H54 (cell line): ENCODE data around the gene LSS.
"Not testable (repeated sequence)": the region's sequence is repeated elsewhere in the genome, so short reads cannot be mapped to it uniquely, and the experiment has no call there.

Source experiments
- DNase-seq: peaks from one replicate; pipeline ENCODE4 v3.0.0; 2011; ENCODE audit warnings: low spot score, mixed read lengths; ENCODE audit not compliant: insufficient read length
- FAIRE-seq: peaks from 3 replicates; lab custom pipeline; 2011; peaks lifted over from hg19 to GRCh38; lab: Jason Lieb, UNC
- POLR2A ChIP-seq: IDR thresholded peaks from 2 replicates; pipeline ENCODE4 v1.6.1; 2011; ENCODE audit warnings: low read depth, mild to moderate bottlenecking, low read length

Gene LSS

DNA sequence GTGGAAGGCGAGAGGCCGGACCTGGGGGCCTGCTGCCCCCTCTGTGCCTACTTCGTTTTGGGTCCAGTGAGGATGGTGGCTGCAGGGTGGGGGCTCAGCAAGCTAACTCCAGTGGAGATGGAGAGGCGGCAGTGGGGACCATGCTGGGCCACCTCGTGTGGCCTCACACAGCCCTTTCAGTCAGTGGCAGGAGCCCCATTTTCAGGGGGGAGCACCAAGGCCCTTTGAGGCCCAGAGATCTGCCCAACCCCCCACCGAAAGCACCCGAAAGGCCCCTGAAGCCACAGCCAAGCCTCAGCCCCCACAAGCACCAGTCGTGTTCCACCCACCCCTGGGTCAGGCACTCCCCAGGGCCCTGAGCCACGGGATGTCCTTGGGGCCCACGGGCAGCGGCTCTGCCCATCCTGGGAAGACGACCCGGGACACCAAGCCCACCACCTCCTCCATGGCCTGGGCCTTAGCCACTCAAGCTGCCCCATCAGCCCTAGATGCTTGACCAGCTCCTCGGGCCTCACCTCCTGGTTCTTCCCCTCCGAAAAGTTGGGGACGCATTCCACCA lies 73.5 kb downstream of the LSS start:
- FAIRE-seq (no peak), DNase-seq (no peak)
- TF ChIP-seq POLR2A: no peak

DNA sequence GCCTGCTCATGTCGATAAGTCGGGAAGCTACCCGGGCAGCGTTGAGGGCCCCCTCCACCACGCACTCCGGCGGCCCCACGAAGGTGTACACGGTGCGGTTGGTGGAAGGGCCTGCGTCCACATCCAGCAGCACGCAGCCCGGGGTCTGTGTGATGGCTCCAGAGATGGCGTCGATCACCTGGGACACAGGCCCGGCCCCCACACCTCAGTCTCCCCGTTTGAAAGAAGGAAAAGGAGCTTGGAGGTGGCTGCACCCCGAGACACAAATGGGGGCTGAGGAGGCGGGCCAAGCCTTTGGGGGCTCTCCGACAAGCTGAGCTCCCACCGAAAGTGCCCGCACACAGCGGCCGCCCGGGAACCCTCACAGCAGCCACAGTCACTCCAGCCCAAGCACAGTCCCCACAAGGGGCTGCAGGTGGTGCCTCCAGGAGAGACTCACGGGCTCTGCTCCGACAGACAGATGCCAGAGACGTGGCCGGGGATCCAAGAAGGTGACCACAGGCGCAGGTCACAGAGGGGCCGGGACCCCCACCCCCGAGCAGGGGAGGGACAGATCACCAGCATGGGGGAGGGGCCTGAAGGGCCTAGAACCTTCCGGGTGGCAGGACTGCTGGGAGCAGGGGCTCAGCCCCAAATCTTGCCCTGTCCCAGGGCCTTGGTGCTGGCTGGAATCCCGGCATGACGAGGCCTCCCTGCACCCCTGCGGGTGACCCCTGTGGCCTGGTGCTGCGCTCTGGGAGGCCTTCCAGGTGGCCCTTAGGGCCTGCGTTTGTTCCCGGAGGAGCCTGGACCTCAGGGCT lies 74.2 kb downstream of the LSS start:
- FAIRE-seq (no peak), DNase-seq (no peak)
- no peak for TF ChIP-seq POLR2A

DNA sequence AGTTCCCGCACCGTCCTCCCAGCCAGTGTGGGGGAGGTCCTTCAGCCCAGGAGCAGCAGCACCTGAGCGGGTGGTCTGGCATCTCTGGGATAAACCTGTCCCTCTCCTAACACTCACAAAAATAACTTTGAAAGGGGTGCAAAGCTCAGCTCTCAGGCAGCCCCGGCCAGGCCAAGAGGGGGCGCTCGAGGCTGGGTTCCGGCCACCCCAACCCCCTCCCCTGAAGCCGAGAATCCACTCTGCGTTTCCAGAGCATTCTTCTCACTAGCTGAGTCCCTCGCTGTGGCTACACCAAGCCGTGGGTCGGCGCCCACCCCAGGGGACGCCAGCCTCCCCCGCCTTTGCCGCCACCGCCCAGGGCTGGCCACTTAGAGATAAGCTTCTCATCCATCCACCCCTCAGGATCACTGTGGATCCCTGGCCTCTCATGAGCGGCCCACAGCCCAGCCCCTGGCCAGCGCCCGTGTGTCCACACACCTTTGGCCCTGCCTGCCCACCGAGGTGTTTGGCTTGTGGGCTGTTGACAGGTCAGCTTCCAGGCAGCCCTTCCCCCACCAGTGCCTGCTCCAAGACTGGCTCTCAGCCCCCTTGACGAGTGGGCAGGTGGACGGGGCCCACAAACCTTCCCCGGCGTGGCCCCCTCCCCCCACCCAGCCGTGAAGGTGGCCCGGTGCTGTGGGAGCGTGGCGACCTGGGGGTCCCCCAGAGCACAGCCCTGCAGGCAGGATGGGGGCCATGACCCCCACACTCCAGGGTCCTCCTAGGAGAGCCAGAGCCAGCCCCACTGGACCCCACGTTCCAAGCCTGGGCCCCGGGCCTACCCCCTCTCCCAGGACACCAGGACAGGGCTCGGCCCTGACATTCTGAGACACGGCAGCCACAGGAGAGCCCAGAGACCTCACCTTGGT lies 75.1 kb downstream of the LSS start:
- no peak for TF ChIP-seq POLR2A
- DNase-seq (peak; percentile 72), FAIRE-seq (no peak)

DNA sequence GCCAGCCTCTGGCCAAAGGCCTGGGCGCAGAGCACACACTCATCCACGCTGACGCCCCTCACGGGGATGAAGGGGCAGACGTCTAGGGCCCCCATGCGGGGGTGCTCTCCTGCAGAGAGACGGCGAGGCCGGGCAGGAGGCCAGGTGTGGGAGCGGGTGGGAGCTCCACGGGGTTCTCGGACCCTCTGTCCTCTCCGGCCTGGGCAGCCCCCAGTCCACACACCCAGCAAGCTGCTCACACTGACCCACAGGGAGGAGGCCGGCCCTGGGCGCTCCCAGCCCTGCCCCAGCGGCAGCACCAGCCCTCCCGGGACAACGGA lies 75.7 kb downstream of the LSS start:
- TF ChIP-seq POLR2A: no peak
- DNase-seq: no peak
- no peak for FAIRE-seq

DNA sequence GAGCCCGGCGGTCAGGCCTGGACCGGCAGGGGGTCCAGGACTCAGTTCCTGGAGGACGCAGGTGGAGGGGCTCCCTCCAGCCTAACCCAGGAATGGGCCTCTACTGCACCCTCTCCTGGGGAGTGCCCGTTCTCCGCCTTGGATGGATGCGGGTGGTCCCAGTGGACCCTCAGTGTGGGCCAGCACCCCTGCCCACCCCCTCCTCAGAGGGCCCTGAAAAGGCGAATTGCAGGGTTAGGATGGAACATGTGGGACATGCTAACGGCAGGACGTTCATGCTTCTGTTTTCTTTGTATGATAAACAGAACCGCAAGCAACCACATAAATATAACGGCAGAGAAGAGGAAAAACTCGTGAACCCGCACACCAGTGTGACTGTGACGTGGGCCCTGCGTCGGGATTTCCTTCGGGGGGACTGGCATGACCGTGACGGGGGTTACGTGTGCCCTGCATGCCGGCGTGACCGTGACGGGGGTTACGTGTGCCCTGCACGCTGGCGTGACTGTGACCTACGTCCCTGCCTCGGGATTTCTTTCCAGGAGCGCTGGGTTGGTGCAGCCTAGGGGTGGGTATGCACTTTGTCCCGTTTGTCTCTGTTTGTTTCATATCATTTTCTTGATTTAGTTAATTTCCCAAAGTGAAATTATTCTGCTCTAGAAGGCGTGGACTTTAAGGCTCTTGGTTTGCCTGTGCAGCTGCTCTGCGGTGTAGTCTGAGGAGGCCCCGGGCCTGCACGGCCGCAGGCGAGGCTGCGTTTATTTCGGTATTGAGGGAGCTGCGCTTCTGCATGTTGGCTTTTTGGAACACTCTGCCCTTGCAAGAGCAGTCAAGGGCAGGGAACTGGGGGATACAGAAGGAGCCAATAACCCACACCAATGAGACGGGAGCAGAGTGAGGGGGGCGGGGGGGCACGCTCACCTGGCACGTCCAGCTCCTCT lies 76.3 kb downstream of the LSS start:
- FAIRE-seq: no peak
- no peak for DNase-seq

DNA sequence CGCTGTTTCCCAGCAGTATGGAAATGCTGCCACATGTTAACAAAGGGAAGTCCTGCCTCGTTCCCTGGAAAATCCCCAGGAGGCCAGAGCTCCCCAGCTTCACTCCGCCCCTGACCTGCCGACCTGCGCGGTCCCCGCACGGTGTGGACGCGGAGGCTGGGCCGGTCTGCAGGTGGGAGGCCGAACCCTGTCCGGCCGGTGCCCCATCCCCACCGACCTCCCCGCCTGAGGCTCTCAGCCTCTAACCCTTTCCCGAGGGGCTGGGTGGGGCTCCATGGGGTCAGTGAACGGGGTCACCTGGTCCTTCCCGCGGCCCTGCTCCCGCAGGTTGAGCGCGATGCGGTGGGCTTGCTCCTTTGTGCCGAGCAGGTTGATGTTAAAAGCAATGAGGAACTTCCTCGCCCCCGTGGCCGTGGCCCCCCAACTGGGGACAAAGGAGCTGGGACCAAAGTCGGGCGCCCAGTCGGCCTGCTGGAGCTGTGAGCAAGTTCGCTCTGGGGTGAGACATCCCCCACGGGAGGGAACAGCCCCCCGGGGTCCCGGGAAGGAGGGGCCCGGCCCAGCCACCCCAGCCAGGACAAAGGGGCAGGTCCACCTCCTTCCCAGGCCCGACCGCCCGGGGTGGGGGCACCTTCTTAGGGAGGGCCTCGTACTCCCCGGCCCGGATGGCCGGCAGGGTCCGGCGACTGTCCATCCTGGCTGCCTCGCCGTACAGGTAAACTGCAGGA lies 77.1 kb downstream of the LSS start:
- DNase-seq: no peak
- FAIRE-seq: no peak
- no peak for TF ChIP-seq POLR2A

More for the DNA sequence above, 76.3 kb downstream of the LSS start:
- TF ChIP-seq POLR2A: no peak

DNA sequence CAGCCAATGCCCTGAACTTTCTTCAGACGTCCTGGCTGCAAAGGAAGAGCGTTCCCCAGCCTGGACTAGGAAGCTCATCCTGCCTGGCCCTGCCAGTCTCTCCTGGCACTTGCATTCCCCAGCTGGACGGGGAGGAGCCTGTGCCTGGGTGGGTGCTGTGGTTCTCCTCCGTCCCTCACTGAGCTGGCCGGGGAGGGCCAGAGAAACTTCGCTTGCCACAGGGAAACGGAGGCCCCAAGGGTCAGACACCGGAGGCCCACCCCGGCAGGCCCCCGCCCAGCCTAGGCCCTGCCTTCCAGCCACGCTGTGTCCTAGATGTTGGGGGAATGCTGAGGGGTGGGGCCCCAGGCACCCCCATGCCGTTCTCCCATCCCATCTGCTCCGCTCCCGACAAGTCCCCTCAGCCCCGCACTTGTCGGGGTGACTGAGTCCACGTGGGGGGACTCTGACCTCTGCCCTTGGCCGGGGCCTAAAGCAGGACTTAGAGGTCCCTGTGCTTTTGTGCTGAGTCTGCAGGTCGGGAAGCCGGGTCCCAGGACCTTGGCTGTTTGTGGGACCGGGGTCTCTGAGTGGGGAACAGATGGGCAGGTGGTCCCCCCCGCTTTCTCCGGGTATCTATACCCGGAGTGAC lies 78.0 kb downstream of the LSS start:
- FAIRE-seq (no peak), DNase-seq (no peak)
- peak; percentile 4; the same call in 1 of the 2 replicates for TF ChIP-seq POLR2A

DNA sequence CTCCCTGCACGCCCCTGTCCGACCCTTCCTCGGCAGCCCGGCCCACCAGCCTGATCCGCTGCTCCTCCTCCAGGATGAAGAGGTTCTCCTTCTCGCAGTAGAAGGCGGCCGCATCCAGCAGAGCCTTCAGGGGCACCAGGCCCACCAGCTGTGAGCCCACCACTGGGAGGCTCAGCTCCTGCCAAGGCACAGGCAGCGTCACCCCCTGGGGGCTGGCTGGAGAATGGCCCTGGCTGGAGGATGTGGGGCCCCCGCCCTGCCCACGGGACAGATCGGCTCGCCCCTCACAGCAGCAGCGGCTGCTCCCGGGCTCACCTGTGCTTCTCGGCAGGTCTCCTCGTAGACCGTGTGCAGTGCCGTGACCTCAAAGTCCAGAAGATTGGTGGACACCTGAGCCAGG lies 78.5 kb downstream of the LSS start:
- no peak for TF ChIP-seq POLR2A
- FAIRE-seq (no peak), DNase-seq (no peak)

DNA sequence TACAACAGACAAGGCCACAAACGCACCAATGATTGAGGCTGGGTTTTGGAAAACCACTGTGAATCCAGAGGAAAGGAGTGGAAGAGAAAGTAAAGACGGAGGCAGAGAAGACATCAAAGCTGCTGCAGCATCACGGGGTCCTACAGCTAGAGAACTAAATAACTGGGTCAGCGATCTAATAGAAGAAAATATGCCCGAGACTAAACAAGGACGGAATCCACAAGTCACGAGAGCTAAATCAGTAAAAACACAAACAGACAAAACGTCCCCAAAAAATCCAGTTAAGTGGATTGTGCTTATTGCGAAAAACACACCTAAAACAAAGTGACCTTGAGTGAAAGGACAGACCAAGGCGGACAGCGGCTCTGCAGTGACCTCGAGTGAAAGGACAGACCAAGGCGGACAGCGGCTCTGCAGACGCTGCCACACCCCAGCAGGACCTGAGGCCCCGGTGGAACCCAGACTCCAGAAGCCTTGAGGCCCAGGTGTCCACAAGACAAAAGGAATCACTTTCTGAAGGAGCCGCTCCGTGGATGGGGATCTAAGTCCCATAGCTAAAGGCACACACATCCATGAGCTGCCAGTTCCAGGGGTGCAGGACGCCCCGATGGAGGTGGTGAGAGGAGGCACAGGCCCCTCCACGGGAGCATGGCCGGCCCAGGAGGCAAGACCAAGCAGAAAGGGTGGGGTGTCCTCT lies 79.2 kb downstream of the LSS start:
- FAIRE-seq (no peak), DNase-seq (no peak)
- no peak for TF ChIP-seq POLR2A

DNA sequence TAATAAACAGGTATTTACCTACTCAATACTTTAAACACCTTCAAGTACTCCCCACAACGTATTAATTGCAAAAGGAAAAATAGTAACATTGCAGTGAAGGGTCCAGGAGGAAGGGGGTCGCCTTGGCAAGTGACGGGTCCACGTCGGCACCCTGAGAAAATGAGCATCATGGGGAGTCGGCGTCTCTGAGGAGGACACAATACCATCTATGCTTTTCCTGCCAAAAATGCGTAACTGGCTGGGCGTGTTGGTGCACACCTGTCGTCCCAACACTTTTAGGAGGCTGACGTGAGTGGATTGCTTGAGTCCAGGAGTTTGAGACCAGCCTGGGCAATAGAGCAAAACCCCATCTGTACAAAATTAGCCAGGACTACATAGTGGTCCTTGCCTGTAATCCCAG lies 80.5 kb downstream of the LSS start:
- no peak for TF ChIP-seq POLR2A
- FAIRE-seq: no peak
- DNase-seq: no peak

DNA sequence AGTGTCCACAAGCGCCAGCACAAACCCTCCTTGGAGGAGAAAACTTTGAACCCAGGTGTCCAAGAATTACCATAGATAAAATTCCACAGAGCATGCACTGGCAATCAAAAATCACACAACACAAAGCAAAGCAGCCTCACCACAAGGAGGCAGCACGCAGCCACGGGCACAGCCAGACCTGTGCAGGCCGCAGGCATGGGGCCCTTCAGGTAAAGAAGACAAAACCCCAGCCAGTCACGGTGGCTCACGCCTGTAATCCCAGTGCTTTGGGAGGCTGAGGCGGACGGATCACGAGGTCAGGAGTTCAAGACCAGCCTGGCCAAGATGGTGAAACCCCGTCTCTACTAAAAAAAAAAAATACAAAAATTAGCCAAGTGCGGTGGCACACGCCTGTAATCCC lies 81.1 kb downstream of the LSS start:
- FAIRE-seq: not testable (repeated sequence)
- peak; percentile 63 for DNase-seq

DNA sequence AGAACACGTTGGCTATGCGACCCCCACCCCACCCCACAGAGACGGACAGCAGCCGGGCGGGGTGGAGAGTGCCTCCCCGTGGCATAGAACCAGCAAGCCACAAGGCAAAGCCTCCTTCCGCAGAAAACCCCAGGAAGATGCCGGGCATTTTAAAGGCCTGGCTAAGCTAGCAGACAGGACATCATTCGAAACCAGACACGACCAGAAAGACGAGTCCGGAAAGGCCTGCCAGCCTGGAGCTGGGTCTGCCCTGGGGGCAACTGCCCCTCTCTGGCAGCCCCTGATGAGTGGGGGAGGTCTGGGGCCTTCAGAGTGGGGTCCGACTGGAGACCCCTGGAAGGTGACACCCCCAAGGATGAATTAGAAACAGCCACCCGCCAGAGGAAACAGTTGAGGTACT lies 81.7 kb downstream of the LSS start:
- DNase-seq (no peak), FAIRE-seq (no peak)
- TF ChIP-seq POLR2A: no peak
